ENCODE results near the gene CCDC149. TPM values are rescaled to one million over a fixed set of nuclear protein-coding genes. Genes with fewer than 3 reads are reported as not detected.

The CCDC149 gene
- polyA plus RNA-seq, 1 experiment, result 10.2 TPM

DNA sequence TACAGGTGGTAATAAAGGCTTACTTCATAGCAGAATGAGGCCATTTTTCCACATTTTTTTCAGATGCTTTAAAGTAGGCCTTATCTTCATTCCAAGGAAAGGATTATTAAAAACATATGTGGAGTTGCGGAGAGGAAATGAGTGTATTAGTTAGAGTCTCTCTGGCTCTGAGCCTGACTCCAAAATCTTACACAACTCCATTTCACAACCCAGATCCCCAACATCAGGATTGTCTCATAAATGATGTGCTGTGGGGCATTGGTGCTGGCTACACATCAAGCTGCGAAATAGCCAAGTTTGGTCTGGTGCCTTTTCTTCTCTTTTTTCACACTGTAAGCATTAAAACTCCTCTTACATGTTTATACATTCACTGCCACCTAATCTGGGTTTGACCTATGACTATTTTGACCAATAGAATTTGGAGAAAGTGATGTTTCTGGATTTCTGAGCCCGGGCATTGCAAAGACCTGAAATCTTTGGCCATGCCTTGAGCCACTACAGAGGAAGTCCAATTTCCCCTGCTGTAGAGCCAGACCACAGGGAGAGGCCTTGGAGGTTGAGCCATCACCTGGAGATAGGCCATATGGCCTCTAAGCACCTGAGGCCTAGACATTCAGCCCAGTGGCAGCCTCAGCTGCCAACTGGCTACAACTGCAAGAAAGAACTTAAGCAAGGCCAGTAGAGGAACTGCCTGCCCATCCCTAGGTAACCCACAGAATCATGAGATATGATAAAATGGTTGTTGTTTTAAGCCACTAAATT is 134.2 kb downstream of the CCDC149 start:
- DNase-seq (ENCODE audit: low read depth), result peak; percentile 98
- H3K36me3 ChIP-seq (ENCODE audit: control insufficient read depth, insufficient read depth, low read length), result no peaks in the 10 kb centered on the region
- POLR2A ChIA-PET, result no interaction called here
- CTCF ChIA-PET, result interaction anchor here (1.4 kb wide), 1 partner anchor 12 kb away, joined by 3 read pairs; no protein-coding TSS in a partner anchor
- H3K27me3 ChIP-seq (ENCODE audit: control insufficient read depth, insufficient read depth, low read length), result no peaks in the 10 kb centered on the region
- TF ChIP-seq, protein P1, sequence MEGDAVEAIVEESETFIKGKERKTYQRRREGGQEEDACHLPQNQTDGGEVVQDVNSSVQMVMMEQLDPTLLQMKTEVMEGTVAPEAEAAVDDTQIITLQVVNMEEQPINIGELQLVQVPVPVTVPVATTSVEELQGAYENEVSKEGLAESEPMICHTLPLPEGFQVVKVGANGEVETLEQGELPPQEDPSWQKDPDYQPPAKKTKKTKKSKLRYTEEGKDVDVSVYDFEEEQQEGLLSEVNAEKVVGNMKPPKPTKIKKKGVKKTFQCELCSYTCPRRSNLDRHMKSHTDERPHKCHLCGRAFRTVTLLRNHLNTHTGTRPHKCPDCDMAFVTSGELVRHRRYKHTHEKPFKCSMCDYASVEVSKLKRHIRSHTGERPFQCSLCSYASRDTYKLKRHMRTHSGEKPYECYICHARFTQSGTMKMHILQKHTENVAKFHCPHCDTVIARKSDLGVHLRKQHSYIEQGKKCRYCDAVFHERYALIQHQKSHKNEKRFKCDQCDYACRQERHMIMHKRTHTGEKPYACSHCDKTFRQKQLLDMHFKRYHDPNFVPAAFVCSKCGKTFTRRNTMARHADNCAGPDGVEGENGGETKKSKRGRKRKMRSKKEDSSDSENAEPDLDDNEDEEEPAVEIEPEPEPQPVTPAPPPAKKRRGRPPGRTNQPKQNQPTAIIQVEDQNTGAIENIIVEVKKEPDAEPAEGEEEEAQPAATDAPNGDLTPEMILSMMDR (IDR thresholded peaks at IDR 0.05; ENCODE audit: insufficient read depth, low read depth, low read length), result no peak
- H3K4me3 ChIP-seq (ENCODE audit: low read depth, low read length), result no peak overlapping the region

DNA sequence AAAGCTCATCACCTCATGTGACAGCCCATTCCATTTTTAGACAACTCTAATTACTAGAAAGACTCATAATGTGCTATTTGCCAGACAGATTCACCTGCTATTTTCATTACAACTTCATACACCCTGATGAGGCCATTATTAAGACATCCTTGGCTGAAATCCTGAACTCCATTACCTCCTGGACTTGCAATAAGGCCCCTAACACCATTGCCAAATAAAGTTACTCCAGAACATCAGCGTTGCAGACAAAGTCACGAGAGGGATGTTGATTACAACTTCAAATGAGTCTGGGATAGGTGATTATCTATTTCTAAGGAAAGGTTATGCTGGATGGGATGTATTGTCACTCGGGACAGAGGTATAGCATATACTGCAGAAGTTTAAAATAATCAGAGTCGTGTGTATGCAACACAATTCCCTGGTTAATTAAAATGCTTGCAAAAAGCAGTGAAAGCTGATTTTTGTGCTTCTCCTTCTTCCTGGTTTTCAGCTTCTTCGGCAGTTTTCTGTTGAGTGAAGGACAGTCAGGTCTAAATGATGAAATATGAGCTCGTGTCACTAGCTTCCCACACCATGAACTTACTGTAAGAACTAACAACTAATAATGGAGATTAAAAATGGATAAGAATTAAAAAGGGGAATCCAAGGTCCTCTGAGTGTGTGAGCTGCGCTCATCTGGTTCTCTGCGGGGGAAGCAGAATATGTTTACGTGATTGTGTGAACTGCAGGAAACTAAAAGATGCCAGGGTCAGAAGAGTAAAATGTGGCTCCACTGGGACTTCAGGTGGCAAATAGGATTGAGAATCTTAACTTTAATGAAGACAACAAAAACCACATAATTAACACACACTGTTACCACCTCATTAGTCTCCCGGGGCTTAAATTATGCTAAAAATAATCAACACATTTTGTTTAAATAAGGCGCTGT is 135.0 kb downstream of the CCDC149 start:
- H3K36me3 ChIP-seq (ENCODE audit: control insufficient read depth, insufficient read depth, low read length), result no peaks in the 10 kb centered on the region
- no peak for DNase-seq (ENCODE audit: low read depth)
- TF ChIP-seq, protein P1 (IDR thresholded peaks at IDR 0.05; ENCODE audit: insufficient read depth, low read depth, low read length), result no peak
- no peak overlapping the region for H3K4me3 ChIP-seq (ENCODE audit: low read depth, low read length)
- CTCF ChIA-PET, result no interaction called here
- H3K27me3 ChIP-seq (ENCODE audit: control insufficient read depth, insufficient read depth, low read length), result no peaks in the 10 kb centered on the region
- POLR2A ChIA-PET, result no interaction called here

DNA sequence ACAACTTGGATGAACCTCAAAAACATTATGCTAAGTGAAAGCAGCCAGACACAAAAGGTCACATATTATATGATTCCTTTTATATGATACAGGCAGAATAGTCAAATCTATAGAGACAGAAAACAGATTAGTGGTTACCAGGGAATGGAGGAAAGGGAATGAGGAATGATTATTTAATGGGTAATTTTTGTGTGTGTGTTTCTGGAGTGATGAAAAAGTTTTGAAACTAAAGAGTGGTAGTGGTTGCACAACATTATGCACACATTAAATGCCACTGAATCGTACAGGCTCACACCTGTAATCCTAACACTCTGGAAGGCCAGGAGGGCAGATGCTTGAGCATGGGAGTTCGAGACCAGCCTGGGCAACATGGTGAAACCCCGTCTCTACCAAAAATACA is 137.1 kb downstream of the CCDC149 start:
- DNase-seq (ENCODE audit: low read depth), result no peak
- Histone ChIP-seq H3K27me3 (ENCODE audit: control insufficient read depth, insufficient read depth, low read length) (no peaks in the 10 kb centered on the region), H3K4me3 (ENCODE audit: low read depth, low read length) (no peak overlapping the region), H3K36me3 (ENCODE audit: control insufficient read depth, insufficient read depth, low read length) (no peaks in the 10 kb centered on the region)
- POLR2A ChIA-PET, result interaction anchor here (0.6 kb wide), 1 partner anchor 102 kb away, joined by 20 read pairs; no protein-coding TSS in a partner anchor
- TF ChIP-seq, protein P1 (IDR thresholded peaks at IDR 0.05; ENCODE audit: insufficient read depth, low read depth, low read length), result no peak
- CTCF ChIA-PET, result no interaction called here

DNA sequence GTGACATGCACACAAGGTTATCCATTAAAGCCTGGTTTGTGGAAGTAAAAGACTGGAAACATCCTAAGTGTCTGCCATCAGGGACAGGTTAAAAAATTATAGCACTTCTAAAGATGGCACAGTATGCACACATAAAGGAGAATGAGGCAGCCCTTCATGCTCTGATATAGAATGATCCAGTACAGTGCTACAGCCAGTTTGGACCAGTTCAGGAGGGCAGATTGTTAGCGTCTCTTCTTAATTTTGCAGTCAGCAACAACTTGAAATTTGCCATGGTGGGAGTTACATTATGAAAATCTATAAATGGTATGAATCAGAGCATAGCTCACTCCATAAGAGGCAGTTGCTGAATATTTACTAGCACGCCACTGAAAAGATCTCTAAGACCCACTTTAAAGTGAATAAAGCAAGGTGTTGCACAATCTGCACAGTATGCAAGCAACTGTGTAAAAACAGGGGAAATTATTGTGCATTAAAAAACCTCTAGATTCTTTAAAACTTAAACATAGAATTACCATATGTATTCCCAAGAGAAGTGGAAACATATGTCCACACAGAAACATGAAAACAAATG is 137.7 kb downstream of the CCDC149 start:
- TF ChIP-seq, protein P1 (IDR thresholded peaks at IDR 0.05; ENCODE audit: insufficient read depth, low read depth, low read length), result no peak
- Histone ChIP-seq H3K4me3 (ENCODE audit: low read depth, low read length) (no peak overlapping the region), H3K27me3 (ENCODE audit: control insufficient read depth, insufficient read depth, low read length) (no peaks in the 10 kb centered on the region), H3K36me3 (ENCODE audit: control insufficient read depth, insufficient read depth, low read length) (no peaks in the 10 kb centered on the region)
- no peak for DNase-seq (ENCODE audit: low read depth)
- ChIA-PET CTCF (no interaction called here), POLR2A (interaction anchor here (0.6 kb wide), 2 partner anchors 103 to 250 kb away, joined by 3 to 20 read pairs; no protein-coding TSS in a partner anchor)

DNA sequence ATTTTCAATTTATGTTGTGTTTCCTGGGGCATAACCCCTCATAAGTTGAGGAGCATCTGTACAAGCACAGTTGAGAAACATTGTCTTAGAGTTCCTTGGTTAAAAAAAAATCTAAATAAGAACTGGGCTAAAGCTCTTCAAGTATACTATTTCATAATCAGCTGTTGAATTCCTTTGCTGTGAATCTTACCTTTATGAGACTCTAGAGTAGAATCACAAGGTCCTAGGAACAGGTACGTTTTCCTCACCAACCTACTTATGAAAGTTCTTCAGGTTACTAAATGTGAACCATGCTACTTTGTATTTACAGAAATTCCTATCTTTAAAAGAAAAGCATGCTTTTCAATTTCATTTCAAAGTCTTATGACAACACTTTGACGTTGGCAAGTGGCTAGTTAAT is 138.4 kb downstream of the CCDC149 start:
- no peaks in the 10 kb centered on the region for H3K36me3 ChIP-seq (ENCODE audit: control insufficient read depth, insufficient read depth, low read length)
- ChIA-PET CTCF (no interaction called here), POLR2A (interaction anchor here (0.6 kb wide), 2 partner anchors 249 to 397 kb away, joined by 3 read pairs; no protein-coding TSS in a partner anchor)
- H3K27me3 ChIP-seq (ENCODE audit: control insufficient read depth, insufficient read depth, low read length), result no peaks in the 10 kb centered on the region
- H3K4me3 ChIP-seq (ENCODE audit: low read depth, low read length), result no peak overlapping the region
- DNase-seq (ENCODE audit: low read depth), result no peak
- TF ChIP-seq, protein P1 (IDR thresholded peaks at IDR 0.05; ENCODE audit: insufficient read depth, low read depth, low read length), result no peak
